Measurements from ENCODE around the gene MAST4. TPM values are rescaled to one million over a fixed set of nuclear protein-coding genes. Genes with fewer than 3 reads are reported as not detected.

Gene MAST4
- total and polyA plus RNA-seq, 12 donors, result 29.6 to 93.3 (median 76.6) TPM

DNA sequence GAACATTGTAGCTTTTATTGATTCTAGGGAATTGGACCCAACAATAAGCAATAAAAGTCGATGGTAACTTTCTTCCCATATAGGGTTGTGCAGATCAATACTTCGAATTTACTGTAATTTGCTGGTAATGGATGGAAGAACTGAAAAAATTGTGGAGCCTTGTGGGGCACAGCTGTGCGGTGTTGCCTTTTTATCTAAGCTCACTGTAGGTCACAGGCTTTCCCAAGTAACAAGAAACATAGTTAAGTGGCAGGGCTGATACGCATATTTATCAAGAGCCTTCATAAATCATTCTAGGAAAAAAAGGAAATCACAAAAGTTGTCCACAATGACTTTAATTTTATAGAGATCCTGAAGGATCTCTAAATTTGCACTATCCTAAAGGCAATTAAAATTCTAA lies 292.9 kb downstream of the MAST4 start:
- 68 to 71% methylated on average over 4 of the region's 4 CpGs for WGBS, 2 donors
- Histone ChIP-seq H3K9me3 (no peaks in the 10 kb centered on the region), H3K36me3 (no peaks in the 10 kb centered on the region), H3K4me3 (peak overlapping the region in 5 of 10 donors; percentile 2 to 27 (median 5)), H3K27ac (peak overlapping the region in 6 of 10 donors; percentile 10 to 58 (median 30)), H3K4me1 (peaks cover 0 to 61% (median 37%) of the 10 kb centered on the region in 9 donors), H3K27me3 (no peaks in the 10 kb centered on the region)
- TF ChIP-seq, protein P1, sequence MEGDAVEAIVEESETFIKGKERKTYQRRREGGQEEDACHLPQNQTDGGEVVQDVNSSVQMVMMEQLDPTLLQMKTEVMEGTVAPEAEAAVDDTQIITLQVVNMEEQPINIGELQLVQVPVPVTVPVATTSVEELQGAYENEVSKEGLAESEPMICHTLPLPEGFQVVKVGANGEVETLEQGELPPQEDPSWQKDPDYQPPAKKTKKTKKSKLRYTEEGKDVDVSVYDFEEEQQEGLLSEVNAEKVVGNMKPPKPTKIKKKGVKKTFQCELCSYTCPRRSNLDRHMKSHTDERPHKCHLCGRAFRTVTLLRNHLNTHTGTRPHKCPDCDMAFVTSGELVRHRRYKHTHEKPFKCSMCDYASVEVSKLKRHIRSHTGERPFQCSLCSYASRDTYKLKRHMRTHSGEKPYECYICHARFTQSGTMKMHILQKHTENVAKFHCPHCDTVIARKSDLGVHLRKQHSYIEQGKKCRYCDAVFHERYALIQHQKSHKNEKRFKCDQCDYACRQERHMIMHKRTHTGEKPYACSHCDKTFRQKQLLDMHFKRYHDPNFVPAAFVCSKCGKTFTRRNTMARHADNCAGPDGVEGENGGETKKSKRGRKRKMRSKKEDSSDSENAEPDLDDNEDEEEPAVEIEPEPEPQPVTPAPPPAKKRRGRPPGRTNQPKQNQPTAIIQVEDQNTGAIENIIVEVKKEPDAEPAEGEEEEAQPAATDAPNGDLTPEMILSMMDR (IDR thresholded peaks at IDR 0.05), result no peak
- no peak for ATAC-seq
- intact Hi-C loops (cut with DNase I), result no loop called here
- DNase-seq, result no peak

DNA sequence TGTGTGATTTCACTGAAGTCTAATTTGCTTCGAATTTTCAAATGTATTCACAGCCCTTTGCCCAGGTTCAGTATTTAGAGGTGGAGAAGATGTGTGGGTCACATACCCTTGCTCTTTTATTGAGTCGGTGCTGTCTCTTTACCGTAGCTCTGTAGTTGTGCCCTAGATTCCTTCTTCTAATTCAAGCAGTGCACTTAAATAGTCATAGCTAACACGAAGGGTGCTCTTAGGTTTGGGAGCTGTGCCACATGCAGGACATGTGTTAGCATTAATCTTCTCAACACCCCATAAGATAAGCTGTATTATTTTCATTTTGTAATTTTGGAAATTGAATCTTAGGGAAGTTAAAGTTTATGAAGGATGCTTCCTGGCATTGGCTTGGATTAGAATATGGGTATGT lies 293.3 kb downstream of the MAST4 start:
- H3K36me3 ChIP-seq, result no peaks in the 10 kb centered on the region
- H3K27ac ChIP-seq, result peak overlapping the region in 6 of 10 donors; percentile 10 to 58 (median 30)
- peaks cover 0 to 57% (median 37%) of the 10 kb centered on the region in 9 donors for H3K4me1 ChIP-seq
- intact Hi-C loops (cut with DNase I), result no loop called here
- DNase-seq (no peak), ATAC-seq (peak in 4 of 8 donors; percentile 26 to 63 (median 40))
- WGBS, 2 donors, result 41 to 51% methylated on average over 4 of the region's 4 CpGs
- TF ChIP-seq, protein P1 (IDR thresholded peaks at IDR 0.05), result no peak
- H3K4me3 ChIP-seq, result peak overlapping the region in 3 of 10 donors; percentile 5 to 27 (median 19)
- no peaks in the 10 kb centered on the region for H3K27me3 ChIP-seq
- H3K9me3 ChIP-seq, result no peaks in the 10 kb centered on the region

DNA sequence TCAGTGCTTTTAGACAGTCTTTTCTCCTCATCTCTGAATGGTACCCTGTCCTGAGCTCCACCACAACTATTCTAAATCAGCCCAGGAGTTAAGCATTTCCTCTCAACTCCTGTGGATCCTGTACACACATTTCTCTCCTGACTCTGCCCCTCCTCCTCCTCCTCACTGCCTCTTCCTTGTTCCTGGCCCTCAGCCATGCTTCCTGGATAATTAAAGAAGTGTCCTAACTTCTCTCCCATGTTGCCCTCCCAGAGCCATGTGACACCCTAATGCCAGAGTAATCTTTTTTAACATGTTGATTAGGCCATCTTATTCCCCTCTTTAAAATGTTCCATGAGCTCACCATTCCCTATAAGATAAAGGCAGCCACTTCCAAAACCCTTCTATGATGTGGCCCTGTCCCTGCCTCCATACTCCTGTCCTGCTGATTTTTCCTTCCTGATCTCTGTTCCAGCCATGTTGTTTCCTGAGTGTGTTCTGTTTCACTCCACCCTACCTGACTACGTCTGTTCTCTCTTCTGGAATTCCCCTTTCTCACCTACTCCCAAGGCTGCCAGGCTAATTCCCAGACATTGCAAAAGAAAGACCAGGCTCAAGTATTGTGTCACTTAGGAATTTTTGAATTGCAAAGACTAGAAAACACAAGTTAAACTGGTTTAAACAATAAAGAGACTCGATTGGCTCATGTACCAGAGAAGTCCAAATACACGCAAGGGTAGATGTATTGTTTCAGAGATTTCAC lies 295.2 kb downstream of the MAST4 start:
- DNase-seq (peak in 1 of 2 donors; percentile 60), ATAC-seq (peak; percentile 35 to 88 (median 77))
- Histone ChIP-seq H3K4me1 (peaks cover 0 to 53% (median 39%) of the 10 kb centered on the region in 9 donors), H3K27me3 (no peaks in the 10 kb centered on the region), H3K36me3 (no peaks in the 10 kb centered on the region), H3K4me3 (no peak overlapping the region), H3K27ac (peak overlapping the region in 7 of 10 donors; percentile 4 to 68 (median 56)), H3K9me3 (no peaks in the 10 kb centered on the region)
- intact Hi-C loops (cut with DNase I), result loop anchor here in 1 of 10 donors (5.0 kb wide), 2 partner anchors 64 to 66 kb away; no protein-coding TSS in a partner anchor
- TF ChIP-seq, protein P1 (IDR thresholded peaks at IDR 0.05), result no peak
- 69 to 72% methylated on average over 3 of the region's 3 CpGs for WGBS, 2 donors

GRCh38 chr5:66892716-66893115 lies 296.5 kb downstream of the MAST4 start:
- Histone ChIP-seq H3K4me3 (no peak overlapping the region), H3K4me1 (peaks cover 0 to 53% (median 39%) of the 10 kb centered on the region in 9 donors), H3K36me3 (no peaks in the 10 kb centered on the region), H3K27ac (peak overlapping the region in 2 of 10 donors; percentile 36 to 68), H3K27me3 (no peaks in the 10 kb centered on the region), H3K9me3 (no peaks in the 10 kb centered on the region)
- no peak for ATAC-seq
- WGBS, 2 donors, result 78 to 81% methylated on average over 3 of the region's 3 CpGs
- TF ChIP-seq, protein P1 (IDR thresholded peaks at IDR 0.05), result no peak
- intact Hi-C loops (cut with DNase I), result loop anchor here in 1 of 10 donors (5.0 kb wide), 2 partner anchors 65 kb away; no protein-coding TSS in a partner anchor
- no peak for DNase-seq
